Stimulated activated CD4-positive, alpha-beta T cell treated with anti-CD3 and anti-CD28 coated beads, Interleukin-15, amount 100 ng/mL, for 1 hour (primary cell): ENCODE measurements around the gene NAGLU.

Source experiments
- DNase-seq, 2 donors: peaks; one replicate each; pipeline ENCODE4 v3.0.0-alpha.2; 2020; ENCODE audit warnings: low read depth in 1 of 2, low spot score in 1 of 2

The NAGLU gene

DNA sequence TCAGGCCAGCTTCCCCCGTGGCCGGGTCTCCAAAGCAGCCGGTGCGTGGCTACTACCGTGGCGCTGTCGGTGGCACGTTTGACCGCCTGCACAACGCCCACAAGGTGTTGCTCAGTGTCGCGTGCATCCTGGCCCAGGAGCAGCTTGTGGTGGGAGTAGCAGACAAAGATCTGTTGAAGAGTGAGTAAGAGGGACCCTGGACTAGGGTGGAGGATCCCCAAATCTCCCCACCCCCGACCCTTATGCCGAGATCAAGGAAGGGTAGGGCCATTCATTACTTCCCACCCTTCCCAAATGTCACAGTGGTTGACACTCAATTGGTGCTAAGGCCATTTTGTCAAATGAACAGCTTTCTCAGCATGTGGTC lies 27.1 kb downstream of the NAGLU start:
- DNase-seq, result no peak

DNA sequence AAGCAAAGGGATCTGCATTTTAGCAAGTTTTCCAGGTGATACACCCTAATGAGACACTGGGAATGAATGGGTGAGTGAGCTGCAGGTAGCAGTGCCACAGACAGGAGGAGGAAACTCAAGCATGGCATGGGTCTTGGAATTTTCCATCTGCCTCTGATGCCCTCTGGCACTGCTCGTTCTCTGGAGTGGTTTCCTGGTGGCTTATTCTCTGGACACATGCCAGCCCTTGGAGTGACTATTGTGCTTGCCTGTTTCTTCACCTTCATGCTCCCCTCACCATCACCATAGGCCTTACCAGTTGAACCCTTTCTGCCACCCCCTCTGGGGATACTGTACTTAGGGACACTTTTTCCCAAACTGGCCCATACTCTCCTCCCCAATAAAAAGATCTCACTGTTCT lies 27.5 kb downstream of the NAGLU start:
- no peak for DNase-seq

DNA sequence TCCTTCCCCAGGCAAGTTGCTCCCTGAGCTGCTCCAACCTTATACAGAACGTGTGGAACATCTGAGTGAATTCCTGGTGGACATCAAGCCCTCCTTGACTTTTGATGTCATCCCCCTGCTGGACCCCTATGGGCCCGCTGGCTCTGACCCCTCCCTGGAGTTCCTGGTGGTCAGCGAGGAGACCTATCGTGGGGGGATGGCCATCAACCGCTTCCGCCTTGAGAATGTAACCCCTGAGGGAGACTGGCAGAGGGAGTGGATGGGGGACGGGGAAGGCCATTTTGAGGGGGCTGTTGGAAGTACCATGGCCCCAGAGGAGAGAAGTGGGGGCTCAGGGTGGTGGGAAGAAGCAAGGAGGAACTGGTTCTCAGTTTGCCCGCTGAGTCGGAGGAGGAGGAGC lies 27.9 kb downstream of the NAGLU start:
- DNase-seq, result no peak

DNA sequence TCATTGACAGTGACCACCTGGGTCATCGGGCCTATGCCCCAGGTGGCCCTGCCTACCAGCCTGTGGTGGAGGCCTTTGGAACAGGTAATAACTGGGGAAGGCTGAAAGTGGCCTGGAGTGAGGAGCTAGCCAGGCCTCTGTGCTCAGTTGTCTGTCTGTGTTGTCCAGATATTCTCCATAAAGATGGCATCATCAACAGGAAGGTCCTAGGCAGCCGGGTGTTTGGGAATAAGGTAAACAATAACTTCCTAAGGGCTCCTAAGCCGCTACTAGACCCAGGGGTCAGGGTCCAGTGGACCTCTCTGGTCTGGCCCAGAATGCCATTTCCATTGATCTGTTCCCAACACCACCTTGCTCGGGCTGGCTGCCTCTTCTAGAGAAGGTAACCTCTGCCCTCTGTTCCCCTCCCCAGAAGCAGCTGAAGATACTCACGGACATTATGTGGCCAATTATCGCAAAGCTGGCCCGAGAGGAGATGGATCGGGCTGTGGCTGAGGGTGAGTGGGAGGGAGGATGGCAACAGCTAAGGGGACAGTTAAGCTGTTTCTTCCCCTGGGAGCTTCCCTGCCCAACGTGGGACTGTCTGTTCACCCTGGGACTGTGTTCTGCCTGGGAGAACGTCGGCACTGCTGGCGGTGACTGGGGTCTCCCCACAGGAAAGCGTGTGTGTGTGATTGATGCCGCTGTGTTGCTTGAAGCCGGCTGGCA lies 28.9 kb downstream of the NAGLU start:
- no peak for DNase-seq

DNA sequence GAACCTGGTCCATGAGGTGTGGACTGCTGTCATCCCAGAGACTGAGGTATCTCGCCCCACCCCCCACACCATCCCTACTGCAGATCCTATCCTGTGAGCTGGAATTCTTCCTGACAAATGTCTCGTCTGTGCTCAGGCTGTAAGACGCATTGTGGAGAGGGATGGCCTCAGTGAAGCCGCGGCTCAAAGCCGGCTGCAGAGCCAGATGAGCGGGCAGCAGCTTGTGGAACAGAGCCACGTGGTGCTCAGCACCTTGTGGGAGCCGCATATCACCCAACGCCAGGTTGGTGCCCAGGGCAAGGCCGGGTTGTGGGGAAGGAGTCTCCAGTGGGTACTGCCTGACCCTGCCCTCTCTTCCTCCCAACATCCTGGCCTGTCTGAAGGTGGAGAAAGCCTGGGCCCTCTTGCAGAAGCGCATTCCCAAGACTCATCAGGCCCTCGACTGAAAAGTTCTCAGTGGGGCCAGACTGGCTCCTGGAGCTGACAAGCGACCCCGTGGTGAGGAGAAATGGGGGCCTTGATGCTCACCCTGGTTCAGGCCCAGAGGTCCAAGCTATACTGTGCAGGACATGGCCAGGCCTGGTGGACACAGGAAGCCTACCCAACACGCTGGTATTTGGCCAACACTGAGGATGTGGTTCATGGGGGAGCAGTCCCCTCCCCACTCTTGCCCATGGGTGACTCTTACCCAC lies 29.6 kb downstream of the NAGLU start:
- DNase-seq, result no peak

DNA sequence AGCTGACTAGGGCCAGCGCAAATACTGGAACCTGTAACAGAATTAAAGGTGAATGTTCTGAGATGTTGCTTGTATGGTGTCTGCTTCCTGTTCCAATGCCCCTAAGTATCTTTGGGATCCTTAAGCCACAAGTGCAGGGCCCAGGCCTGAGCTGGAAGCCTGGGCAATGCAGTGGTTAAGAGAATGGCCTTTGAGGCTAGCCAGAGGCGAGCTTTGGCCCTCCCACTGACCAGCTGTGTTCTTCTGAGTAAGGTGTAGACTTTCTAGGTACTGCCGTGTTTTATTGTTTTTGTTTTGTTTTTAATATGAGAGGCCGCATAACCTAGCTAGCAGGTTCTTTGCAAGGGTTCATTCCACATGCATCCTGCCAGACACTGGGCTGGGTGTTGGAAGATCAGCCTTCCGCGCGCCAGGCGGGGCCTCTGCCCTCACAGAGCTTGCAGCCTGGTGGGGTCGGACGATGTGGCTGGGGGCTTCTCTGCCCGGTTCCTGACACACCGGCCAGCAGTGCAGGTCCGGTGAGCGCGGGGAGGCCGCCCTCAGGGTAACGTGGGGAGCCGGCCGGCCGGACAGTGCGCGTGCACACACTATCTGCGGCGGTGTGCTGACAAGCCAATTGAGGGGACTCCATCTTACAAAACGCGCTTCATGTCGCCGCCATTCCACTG lies 30.3 kb downstream of the NAGLU start:
- DNase-seq, result no peak

DNA sequence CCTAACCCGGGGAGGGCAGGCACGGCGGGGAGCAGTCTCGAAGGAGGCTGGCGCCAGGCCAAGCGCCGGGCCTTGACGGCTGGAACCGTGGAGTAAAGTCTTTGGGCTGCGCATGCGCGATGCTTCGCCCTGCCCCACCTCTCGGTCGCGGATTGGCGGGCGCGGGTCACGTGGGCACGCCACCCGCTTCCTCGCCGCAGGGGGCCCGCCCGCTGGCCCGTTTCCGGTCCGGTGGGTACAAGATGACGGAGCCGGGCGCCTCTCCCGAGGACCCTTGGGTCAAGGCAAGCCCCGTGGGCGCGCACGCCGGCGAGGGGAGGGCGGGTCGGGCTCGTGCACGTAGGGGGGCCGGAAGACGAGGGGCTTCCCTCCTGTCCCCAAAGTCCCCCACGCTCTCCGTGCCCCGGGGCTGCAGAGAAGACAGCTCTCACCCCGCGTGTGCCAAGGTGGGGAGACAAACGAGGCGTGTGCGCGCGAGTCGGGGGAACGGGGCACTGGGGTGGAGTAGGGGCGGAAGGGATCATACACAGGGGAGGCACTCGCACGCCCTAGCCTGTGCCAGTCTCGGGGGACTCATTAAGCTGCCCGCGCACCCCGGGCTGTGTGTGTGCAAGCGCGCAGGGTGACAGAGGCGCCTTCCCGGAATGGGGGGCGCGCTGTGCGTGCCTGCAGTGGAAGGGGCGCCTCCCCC lies 31.0 kb downstream of the NAGLU start, which contains the start of gene MLX:
Gene MLX, plus strand, starts transcription at position 218 of the 691 bp plus-strand sequence. Its CDS starts 25 bp downstream, at position 243.
- DNase-seq, result peak; percentile 82 to 90

DNA sequence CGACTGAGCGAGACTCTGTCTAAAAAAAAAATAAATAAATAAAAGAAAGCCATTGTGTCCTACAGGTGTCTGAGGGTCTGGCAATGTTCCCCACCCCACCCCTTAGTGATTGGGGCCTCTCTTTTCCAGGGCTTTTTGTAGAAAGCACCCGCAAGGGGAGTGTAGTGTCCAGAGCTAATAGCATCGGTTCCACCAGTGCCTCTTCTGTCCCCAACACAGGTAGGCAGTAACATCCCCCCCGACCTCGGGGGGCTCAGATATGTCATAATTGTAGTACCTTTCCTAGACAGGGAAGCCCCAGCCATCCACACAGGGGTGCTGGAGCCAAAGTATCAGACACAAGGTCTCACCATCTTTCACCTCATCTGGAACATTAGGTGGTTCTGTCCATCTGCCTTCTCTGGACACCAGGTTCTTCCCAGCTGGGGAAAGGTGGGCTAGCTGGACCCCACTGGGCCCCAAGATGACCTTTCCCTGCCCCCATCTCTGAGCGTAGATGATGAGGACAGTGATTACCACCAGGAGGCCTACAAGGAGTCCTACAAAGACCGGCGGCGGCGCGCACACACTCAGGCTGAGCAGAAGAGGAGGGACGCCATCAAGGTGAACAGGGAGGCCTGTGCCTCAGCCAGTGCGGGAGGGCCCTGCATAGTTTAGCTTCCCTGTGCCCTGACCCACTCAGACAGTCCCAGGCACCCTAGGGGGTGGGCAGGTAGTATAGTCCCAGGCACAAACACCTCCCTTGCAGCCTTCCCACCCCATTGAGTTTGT lies 32.5 kb downstream of the NAGLU start:
- DNase-seq, result no peak

DNA sequence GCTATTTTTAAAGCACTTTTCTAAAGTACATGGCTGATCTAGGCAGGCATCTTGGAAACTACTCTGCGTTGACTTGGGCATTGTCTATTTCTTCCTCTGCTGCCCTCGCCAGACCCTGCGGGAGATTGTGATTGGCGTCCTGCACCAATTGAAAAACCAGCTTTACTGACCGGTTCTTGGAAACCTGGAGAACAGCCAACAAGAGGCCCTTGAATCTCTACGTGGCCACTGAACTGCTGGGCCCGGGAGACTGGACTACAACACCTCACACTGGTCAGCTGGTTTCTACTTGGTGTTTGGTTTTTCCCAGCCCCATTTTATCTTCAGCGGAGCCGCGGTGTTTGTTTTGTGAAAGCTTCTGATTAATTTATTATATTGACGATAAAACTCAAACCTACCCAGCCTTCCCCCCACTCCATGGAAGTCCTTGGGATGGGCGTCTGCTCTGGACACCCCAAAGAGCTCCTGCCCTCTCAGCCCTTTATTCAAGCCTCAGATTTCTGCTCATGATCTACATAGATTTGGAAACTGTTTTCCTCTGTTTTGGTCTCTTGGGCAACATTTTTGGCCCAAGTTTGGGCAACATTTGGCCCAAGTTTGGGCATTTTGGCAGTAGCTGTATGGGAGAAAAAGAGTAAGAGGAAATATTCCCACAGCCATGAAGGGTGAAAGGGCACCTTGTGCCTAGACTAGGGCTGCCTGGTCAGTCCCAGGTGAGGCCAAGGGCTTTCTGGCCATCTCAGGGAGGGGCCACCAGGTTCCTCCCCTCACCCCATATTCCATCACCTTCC lies 35.6 kb downstream of the NAGLU start:
- no peak for DNase-seq

DNA sequence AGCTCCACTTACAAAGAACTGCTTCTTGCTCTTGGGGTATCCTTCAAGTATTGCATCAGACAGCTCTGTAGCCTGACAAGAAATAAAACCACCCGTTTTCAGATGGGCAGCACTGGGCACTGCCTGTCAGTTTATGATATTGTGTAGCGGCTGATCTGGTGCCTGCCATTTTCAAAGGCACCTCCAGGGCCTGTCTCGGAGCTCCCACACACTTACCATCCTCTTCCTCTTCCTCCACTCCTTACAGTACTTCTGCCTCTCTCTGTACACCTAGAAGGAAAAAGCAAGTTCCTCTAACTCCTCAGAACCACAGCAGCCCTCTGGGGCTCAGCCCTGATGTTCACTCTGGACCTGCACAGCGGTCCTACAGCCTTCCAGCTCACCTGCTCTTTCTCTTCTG lies 37.1 kb downstream of the NAGLU start:
- DNase-seq, result no peak

DNA sequence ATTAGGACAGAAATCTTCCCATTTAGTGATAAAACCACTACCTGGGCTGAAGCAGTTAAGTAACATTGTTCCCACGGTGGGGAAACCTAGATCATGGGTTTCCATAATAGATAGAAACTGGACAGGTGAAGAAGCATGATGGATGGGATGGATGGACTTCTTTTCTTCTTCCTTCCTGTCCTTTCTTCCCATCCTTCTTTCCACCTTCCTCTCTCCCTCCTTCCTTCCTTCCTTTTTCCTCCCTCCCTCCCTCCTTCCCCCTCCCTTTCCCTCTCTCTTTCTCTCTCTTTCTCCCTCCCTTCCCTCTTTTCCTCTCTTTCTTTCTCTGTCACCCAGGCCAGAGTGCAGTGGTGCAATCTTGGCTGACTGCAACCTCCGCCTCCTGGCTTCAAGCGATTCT lies 38.4 kb downstream of the NAGLU start:
- DNase-seq, result no peak

DNA sequence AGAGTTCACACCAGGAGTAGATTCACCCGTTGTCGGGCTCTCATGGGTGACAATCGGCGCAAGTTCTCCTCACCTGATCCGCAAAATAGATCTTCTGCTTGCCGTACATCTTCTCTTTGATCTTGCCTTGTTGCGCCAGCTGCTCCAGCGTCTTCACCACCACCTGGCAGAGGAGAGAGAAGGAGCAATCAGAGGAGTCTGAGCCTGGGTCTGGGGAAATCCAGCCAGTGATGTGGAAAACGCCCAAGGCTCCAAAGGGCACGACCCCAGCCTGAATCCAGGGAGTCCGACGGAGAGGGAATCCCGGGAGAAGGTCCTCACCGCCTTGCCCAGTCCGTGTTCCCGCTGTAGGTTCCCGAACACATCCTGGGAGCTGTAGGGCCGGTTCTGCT lies 41.1 kb downstream of the NAGLU start:
- DNase-seq, result no peak

DNA sequence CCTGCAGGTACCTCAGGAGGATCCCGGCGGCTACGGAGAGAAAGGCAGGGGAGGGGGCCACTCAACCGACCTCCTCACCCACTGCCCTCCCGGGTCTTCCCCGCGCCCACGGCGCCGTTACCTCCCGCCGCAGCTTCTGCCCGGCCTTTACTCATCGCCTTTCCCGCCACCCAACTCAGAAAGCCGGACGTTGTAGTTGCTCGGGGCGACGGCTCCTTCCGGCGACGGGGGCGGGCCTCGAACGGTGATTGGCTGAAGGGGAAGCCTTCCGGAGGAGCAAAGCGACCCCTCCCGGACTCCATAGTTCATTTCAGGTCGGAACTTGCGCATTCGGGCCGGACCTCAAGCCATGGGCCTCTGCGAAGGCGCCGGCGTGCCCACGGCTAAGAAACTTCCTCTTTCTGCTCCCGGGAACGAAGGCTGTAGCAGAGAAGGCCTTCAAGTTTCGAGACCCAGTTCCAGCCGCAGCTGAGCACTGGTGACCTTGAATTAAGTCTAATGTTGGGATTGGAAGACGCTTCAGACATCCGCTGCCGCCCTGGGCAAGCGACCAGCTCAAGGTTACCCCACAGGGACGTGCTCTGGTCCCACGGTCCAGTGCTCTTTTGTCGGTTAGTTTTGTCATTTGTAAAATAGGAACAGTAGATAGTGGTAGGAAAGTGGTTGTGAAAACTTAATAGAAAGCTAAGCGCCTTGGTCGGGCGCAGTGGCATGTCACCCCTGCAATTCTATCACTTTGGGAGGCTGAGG lies 41.7 kb downstream of the NAGLU start, which contains the start of gene PSMC3IP:
Gene PSMC3IP, minus strand, starts transcription at position 198 of the 750 bp plus-strand sequence. Its CDS starts 43 bp downstream, at position 155.
- DNase-seq, result peak; percentile 79 to 89

DNA sequence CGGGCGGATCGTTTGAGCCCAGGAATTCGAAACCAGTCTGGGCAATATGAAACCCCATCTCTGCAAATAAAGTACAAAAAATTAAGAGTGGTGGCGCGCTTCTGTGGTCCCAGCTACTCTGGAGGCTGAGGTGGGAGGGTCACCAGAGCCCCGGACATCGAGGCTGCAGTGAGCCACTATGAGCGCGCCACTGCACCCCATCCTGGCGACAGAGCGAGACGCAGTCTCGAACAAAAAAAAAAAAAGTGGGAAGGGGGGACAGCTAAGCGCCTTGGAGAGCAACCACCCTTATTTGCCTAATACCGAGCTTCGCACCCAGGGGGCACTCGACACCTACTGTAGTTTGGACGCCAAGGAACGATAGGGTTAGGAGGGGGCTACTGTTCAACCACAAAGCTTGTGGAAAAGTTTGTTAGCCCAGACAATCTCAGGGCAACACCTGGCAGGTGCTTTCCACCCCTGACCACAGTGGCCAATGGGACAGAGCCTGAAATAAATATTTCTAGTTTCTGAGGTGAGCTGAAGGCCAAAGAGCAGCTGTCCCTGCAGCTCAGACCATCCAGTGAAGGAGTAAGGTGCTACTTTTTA lies 42.3 kb downstream of the NAGLU start:
- peak; percentile 27 to 62 for DNase-seq

DNA sequence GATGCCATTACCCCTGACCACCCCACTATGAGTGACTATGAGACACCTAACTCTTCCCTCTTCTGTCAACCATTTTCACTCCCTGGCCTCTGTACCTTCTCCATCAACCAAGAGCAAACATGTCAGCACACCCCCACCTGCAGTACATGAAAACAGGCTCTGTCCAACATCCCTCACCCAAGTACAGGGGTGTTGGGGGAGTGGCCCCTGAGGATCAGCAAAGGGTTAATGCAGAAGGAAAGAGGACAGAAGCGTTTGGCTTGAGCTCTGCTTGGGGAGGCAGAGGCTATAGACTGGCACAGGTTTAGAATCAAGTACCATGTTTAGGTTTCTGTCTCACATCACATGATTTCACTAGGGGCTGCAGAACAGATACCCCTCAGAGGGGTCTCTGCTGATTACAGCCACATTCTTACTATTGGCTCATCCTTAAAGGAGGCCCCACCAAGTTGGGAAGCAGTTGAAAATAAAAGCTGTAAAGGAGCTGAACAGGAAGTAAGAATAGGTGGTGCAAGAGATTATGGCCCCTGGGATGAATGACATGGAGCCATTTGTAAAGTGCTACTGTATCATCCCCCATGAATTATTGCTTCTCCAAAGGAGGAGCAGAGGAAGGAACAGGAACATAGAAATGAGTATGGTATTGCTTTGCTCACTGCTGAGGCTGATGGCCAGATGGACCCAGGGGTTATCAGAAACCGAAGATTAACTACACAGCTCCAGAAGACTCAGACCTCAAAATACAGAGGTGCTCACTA lies 43.9 kb downstream of the NAGLU start:
- DNase-seq, result no peak

DNA sequence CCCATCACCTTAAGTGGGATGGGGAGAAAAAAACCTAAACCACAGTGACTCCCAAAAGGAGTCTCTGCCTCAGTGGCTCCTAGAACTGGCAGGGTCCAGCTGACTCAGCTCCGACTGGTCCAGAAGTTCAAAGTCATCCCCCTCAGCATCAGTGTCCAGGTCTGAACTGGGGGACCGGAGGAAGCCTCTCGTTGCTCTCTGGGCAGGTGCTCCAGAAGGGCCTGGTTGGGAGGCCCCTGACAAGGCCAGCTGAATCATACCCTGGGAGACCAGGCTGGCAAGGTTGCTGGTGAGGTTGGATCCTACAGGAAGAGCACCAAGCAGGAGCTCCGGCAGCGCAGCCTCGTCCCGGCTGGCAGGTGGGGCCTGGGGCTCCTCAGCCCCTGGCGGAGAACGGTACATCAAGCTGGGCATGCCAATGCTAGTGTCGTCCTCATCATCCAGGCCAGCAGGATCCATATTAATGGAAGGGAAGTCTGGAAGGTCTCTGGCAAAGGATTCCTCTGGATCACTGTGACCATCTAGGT lies 45.8 kb downstream of the NAGLU start:
- DNase-seq, result no peak

DNA sequence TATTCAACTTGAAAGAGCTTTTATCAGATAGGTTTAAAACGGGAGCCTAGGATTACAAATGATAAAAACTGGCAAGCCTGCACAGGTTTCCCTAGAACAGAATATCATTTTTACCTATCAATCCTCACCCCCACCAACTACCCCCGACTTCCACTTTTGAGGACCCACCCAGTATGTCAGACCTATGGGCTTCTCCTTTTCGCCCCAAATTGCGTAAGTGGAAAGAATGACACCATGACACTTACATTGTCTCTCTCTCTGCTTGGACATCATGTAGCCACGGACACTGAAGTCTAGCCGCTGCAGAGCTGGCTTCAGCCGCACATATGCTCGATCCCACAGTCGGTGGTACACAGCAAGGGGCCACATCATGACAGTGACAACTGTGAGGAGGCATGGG lies 48.8 kb downstream of the NAGLU start:
- no peak for DNase-seq

DNA sequence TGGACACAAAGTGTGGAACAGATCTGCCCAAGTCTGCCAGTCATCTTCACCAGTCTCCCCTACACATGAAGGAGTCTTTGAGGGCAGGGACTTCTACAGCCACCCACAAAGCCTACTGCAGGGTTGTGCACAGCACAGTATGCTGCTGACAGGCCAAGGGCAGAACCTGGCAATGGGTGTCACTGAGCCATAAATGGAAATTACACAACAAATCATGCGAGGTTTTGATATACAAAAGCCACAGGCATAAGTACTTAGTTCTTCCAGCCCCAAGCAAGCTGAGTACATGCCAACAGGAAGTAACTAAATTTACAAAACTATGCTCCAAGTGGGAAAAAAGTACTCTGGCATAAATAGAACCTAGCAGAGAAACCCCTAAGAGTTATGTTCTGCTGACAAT lies 49.3 kb downstream of the NAGLU start:
- no peak for DNase-seq
